Measurements from ENCODE around the gene RAPGEF3. TPM values are rescaled to one million over a fixed set of nuclear protein-coding genes. Genes with fewer than 3 reads are reported as not detected.

The RAPGEF3 gene
- total and polyA plus RNA-seq, 2 of the 13 experiments (the other 11 are each of a cell fraction or from before 2014, with no cell fraction given) = 0.07 TPM

DNA sequence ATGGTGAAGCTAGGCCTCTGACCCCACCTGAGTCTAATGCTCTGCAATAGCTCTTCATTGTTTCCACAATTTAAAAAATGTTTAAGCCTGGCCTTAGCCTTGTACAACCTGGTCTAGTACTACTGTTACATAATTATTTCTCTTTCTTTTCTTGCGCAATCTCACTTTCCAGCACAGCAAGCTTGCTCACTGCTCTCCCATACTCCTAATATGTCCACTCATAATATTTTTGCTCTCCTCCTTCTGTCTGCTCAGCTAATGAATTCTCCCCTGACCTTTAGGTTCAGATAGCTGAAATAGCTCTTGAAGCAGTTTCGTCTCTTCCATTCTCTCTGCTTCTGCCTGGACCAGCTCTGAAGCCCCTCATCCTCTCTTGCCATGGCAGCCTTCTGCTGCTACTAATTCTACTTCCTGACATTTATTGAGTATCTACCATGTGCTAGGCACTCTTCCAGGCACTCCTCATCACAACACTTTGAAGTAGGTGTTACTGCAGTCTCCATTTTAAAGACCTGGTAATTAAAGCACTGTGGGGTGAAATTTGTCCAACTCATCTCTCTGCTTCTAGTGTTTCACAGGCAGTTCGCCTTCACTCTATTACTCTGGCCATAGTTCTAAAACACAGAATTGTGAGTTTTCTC, 11.5 kb upstream of the RAPGEF3 start:
- ChIA-PET POLR2A (no interaction called here), CTCF (ENCODE audit: low intra/inter-chr PET ratio, low total read pairs) (no interaction called here)
- WGBS (ENCODE audit: low lambda C conversion rate) = 31% methylated on average over 3 of the region's 3 CpGs
- no TSS peak for BruUV-seq (replicated peaks)
- Histone ChIP-seq H3K9ac (ENCODE audit: insufficient read depth, low read depth, low read length) (no peak overlapping the region), H3K27me3 (ENCODE audit: control insufficient read depth in 1 of 2, insufficient read depth in 2 of 2, low read length in 2 of 2) (peaks cover 4 to 10% of the 10 kb centered on the region in 2 experiments; a peak in 3 of 5 replicates), H3K4me3 (replicated peaks in 1 of 3; ENCODE audit: insufficient read depth in 1 of 3, low read depth in 2 of 3, low read length in 3 of 3) (no peak overlapping the region), H3K79me2 (ENCODE audit: insufficient read depth, low read length) (no peaks in the 10 kb centered on the region), H3K9me3 (ENCODE audit: low read length) (no peaks in the 10 kb centered on the region), H3K4me2 (ENCODE audit: low read depth, low read length) (no peak overlapping the region), H2AFZ (ENCODE audit: low read length) (no peak overlapping the region), H3K27ac (ENCODE audit: extremely low read length, insufficient read depth, low read length) (no peak overlapping the region), H3K4me1 (ENCODE audit: insufficient read depth, low read length) (peaks cover 58% of the 10 kb centered on the region), H3K36me3 (replicated peaks in 1 of 2; ENCODE audit: control insufficient read depth in 1 of 2, insufficient read depth in 2 of 2, low read length in 2 of 2) (no peaks in the 10 kb centered on the region), H4K20me1 (ENCODE audit: insufficient read depth, low read length) (no peaks in the 10 kb centered on the region)
- in situ Hi-C loops (cut with HindIII; ENCODE audit: extremely low pct_ligation_motif_present, low pct_unique_long_range_greater_than_20kb) (no loop called here), intact Hi-C loops (cut with micrococcal nuclease; ENCODE audit: unreplicated experiment) (no loop called here)
- FAIRE-seq (no peak), DNase-seq (ENCODE audit: low spot score) (peak; percentile 35), ATAC-seq (no peak)
- peak; percentile 46; the same call in 1 of the 2 replicates for TF ChIP-seq BCL6 (CRISPR knock-in tag; IDR thresholded peaks at IDR 0.05)
- TF ChIP-seq ZNF331 (CRISPR knock-in tag; IDR thresholded peaks at IDR 0.05) = peak; percentile 57; the same call in 1 of the 2 replicates
- TF ChIP-seq, protein P1, sequence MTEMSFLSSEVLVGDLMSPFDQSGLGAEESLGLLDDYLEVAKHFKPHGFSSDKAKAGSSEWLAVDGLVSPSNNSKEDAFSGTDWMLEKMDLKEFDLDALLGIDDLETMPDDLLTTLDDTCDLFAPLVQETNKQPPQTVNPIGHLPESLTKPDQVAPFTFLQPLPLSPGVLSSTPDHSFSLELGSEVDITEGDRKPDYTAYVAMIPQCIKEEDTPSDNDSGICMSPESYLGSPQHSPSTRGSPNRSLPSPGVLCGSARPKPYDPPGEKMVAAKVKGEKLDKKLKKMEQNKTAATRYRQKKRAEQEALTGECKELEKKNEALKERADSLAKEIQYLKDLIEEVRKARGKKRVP (CRISPR knock-in tag; IDR thresholded peaks at IDR 0.05) = 0 out of 4 replicates have a peak, but pooled peaks of 1 of the 2 experiments have one; percentile 29
- no peak for TF ChIP-seq CCDC6 (CRISPR knock-in tag; IDR thresholded peaks at IDR 0.05)
- TF ChIP-seq ZBTB8A (CRISPR knock-in tag; IDR thresholded peaks at IDR 0.05; ENCODE audit: borderline replicate concordance, low read depth) = no peak
- TF ChIP-seq, protein P2, sequence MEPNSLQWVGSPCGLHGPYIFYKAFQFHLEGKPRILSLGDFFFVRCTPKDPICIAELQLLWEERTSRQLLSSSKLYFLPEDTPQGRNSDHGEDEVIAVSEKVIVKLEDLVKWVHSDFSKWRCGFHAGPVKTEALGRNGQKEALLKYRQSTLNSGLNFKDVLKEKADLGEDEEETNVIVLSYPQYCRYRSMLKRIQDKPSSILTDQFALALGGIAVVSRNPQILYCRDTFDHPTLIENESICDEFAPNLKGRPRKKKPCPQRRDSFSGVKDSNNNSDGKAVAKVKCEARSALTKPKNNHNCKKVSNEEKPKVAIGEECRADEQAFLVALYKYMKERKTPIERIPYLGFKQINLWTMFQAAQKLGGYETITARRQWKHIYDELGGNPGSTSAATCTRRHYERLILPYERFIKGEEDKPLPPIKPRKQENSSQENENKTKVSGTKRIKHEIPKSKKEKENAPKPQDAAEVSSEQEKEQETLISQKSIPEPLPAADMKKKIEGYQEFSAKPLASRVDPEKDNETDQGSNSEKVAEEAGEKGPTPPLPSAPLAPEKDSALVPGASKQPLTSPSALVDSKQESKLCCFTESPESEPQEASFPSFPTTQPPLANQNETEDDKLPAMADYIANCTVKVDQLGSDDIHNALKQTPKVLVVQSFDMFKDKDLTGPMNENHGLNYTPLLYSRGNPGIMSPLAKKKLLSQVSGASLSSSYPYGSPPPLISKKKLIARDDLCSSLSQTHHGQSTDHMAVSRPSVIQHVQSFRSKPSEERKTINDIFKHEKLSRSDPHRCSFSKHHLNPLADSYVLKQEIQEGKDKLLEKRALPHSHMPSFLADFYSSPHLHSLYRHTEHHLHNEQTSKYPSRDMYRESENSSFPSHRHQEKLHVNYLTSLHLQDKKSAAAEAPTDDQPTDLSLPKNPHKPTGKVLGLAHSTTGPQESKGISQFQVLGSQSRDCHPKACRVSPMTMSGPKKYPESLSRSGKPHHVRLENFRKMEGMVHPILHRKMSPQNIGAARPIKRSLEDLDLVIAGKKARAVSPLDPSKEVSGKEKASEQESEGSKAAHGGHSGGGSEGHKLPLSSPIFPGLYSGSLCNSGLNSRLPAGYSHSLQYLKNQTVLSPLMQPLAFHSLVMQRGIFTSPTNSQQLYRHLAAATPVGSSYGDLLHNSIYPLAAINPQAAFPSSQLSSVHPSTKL (CRISPR knock-in tag; IDR thresholded peaks at IDR 0.05) = peak; percentile 49
- no peak for TF ChIP-seq MATR3 (CRISPR knock-in tag; IDR thresholded peaks at IDR 0.05)
- TF ChIP-seq AHR (CRISPR knock-in tag; IDR thresholded peaks at IDR 0.05) = no peak
- TF ChIP-seq MEIS2 (CRISPR knock-in tag; IDR thresholded peaks at IDR 0.05) = no peak
- TF ChIP-seq RXRB (CRISPR knock-in tag; IDR thresholded peaks at IDR 0.05; ENCODE audit: borderline replicate concordance) = peak; percentile 19; the same call in 1 of the 2 replicates
- TF ChIP-seq, protein P3, sequence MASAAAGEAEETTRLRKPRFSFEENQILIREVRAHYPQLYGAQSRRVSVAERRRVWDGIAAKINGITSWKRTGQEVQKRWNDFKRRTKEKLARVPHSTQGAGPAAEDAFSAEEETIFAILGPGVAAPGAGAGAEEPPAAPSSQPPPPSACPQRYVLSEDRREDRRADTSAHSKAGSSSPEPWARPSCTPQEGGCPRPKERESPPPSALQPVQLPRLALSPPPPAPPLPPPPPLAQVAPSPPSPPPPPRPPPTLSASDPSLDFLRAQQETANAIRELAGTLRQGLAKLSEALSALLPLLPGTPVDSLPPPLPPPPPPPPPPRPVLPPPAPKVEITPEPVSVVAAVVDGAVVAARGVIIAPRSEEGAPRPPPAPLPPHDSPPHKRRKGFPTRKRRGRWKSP (CRISPR knock-in tag; IDR thresholded peaks at IDR 0.05) = no peak
- TF ChIP-seq, protein P4, sequence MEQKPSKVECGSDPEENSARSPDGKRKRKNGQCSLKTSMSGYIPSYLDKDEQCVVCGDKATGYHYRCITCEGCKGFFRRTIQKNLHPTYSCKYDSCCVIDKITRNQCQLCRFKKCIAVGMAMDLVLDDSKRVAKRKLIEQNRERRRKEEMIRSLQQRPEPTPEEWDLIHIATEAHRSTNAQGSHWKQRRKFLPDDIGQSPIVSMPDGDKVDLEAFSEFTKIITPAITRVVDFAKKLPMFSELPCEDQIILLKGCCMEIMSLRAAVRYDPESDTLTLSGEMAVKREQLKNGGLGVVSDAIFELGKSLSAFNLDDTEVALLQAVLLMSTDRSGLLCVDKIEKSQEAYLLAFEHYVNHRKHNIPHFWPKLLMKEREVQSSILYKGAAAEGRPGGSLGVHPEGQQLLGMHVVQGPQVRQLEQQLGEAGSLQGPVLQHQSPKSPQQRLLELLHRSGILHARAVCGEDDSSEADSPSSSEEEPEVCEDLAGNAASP (CRISPR knock-in tag; IDR thresholded peaks at IDR 0.05; ENCODE audit: borderline replicate concordance) = peak; percentile 55; the same call in 1 of the 2 replicates
- peak; percentile 98 for TF ChIP-seq CEBPG (CRISPR knock-in tag; IDR thresholded peaks at IDR 0.05)
- TF ChIP-seq KMT2B (CRISPR knock-in tag; IDR thresholded peaks at IDR 0.05) = no peak
- TF ChIP-seq FOXA3 (CRISPR knock-in tag; IDR thresholded peaks at IDR 0.05) = 0 out of 2 replicates have a peak, but pooled peaks have one; percentile 18
- peak; percentile 98 for TF ChIP-seq CEBPB (IDR thresholded peaks at IDR 0.05; ENCODE audit: borderline replicate concordance, low read depth, low read length)
- TF ChIP-seq ZBTB7A (CRISPR knock-in tag; IDR thresholded peaks at IDR 0.05) = no peak
- TF ChIP-seq, protein P5, sequence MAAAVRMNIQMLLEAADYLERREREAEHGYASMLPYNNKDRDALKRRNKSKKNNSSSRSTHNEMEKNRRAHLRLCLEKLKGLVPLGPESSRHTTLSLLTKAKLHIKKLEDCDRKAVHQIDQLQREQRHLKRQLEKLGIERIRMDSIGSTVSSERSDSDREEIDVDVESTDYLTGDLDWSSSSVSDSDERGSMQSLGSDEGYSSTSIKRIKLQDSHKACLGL (CRISPR knock-in tag; IDR thresholded peaks at IDR 0.05) = no peak
